ENCODE measurements around the gene TMC7.
A peak's percentile ranks its signal among the peaks of the same experiment; 100 is the strongest.

The TMC7 gene

DNA sequence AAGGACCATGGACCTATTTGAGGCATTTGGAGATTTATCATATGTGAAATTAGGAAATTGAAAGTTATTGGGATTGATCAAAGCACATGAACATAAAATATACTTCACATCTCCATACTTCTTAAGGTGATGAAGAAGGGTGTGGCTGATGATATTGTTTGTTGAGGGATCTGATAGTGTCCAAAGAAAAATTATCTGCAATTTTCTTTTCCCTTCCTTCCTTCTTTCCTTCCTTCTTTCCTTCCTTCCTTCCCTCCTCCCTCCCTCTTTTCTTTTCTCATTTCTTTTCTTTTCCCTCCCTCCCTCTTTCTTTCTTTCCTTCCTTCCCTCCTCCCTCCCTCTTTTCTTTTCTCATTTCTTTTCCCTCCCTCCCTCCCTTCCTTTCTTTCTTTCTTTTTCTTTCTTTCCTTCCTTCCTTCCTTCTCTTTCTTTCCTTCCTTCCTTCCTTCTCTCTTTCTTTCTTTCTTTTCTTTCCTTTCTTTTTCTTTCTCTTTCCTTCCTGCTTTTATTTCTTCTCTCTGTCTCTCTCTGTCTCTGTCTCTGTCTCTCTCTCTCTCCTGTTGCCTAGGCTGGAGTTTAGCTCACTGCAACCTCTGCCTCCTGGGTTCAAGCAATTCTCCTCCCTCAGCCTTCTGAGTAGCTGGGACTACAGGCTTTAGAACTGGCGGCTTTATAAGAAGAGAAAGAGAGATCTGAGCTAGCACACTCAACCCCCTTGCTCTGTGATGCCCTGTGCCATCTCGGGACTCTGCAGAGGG is 109.1 kb downstream of the TMC7 start:
- no peak for TF ChIP-seq YY1 (IDR thresholded peaks at IDR 0.05; ENCODE audit: insufficient read depth, insufficient read length)
- TF ChIP-seq ZNF274 (IDR thresholded peaks at IDR 0.05; ENCODE audit: low read depth, low read length) = no peak
- no peaks in the 10 kb centered on the region for H3K27me3 ChIP-seq (ENCODE audit: insufficient read depth, insufficient read length)
- no peaks in the 10 kb centered on the region for H3K36me3 ChIP-seq (ENCODE audit: insufficient read depth, insufficient read length, low read length)

DNA sequence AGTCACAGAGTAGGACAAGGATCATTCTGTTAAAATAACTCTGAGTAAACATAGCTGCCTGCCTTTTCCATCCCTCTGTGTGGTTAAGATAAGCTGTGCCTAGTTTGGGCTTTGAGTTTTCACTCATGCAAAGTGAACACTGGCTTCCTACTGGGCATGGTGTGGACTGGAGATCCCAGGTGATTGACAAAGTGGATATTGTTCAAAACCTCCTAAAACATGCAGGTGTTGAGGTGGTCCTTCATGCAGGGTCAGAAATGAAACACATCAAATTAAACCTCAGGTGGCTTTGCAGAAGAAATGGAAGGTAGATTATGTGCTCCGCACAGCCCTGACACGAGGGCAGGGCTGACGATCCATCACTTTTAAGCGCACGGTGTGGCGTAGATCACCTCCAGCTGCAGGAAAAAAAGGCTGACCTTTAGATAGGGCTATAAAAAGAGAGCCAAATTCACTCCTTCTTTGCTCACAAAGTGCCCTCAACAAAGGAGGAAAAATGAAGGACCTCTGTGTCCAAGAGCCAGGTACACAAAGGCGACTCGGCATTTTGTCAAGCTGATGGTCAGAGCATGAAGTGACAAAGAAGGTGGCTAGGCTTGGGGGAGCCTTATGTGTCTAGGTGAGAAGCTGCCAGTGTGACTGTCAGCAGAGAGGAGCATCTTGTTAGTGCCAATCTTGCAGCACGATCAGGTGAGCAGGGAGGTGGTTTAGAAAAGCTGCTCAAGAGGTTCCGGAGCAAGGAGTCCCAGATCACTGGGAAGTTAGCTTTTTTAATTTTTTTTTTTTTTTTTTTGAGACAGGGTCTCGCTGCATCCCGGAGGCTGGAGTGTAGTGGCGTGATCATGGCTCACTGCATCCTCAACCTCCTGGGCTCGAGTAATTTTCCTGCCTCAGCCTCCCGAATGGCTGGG is 110.2 kb downstream of the TMC7 start:
- no peak for TF ChIP-seq YY1 (IDR thresholded peaks at IDR 0.05; ENCODE audit: insufficient read depth, insufficient read length)
- no peak for TF ChIP-seq SUZ12 (IDR thresholded peaks at IDR 0.05; ENCODE audit: extremely low read depth, insufficient read depth, insufficient read length)
- no peak for TF ChIP-seq ZNF274 (IDR thresholded peaks at IDR 0.05; ENCODE audit: low read depth, low read length)
- Histone ChIP-seq H3K4me3 (ENCODE audit: insufficient read length, low read depth) (no peak overlapping the region), H3K9ac (ENCODE audit: insufficient read length, low read depth) (no peak overlapping the region), H3K36me3 (ENCODE audit: insufficient read depth, insufficient read length, low read length) (no peaks in the 10 kb centered on the region), H3K9me3 (ENCODE audit: insufficient read depth, low read length) (peaks cover 11% of the 10 kb centered on the region), H3K27me3 (ENCODE audit: insufficient read depth, insufficient read length) (no peaks in the 10 kb centered on the region), H3K4me1 (ENCODE audit: insufficient read depth, insufficient read length) (peaks cover 4% of the 10 kb centered on the region)
- DNase-seq (ENCODE audit: low read depth, low spot score) = no peak

More for the DNA sequence above, 109.1 kb downstream of the TMC7 start:
- H3K4me1 ChIP-seq (ENCODE audit: insufficient read depth, insufficient read length) = peaks cover 4% of the 10 kb centered on the region
- H3K4me3 ChIP-seq (ENCODE audit: insufficient read length, low read depth) = no peak overlapping the region
- peaks cover 4% of the 10 kb centered on the region for H3K9me3 ChIP-seq (ENCODE audit: insufficient read depth, low read length)
- DNase-seq (ENCODE audit: low read depth, low spot score) = no peak
- H3K9ac ChIP-seq (ENCODE audit: insufficient read length, low read depth) = no peak overlapping the region

DNA sequence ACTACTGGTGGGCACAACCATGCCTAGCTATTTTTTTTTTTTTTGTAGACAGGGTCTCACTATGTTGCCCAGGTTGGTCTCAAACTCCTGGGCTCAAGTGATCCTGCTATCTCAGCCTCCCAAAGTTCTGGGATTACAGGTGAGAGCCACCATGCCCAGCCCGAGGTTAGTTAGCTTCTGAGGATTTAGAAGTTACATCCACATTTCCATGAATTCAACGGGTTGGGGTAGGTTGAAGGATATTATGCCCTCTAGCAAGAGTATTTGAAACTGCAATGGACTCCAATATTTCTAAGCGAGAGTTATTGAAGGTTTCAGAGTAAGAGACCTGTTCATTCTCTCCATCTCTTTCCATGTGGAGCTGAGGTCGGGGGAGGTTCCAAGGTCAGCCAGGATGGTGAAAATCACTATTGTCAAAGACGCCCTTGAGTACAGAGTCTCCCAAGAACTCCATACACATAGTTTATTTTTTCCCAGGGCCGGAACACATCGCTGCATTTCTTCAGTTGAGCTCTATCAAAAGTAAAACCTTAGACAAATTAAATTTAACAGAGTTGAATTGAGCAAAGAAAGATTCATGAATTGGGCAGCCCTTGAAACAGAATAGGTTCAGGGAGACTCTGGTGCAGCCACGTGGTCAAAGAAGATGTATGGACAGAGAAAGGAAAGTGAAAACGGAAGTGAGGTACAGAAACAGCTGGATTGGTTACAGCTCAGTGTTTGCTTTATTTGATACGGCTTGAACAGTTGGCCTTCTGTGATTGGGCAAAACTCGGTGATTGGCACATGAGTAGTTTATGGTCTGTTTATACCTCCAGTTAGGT is 111.0 kb downstream of the TMC7 start:
- no peaks in the 10 kb centered on the region for H3K27me3 ChIP-seq (ENCODE audit: insufficient read depth, insufficient read length)
- peaks cover 11% of the 10 kb centered on the region for H3K9me3 ChIP-seq (ENCODE audit: insufficient read depth, low read length)
- no peaks in the 10 kb centered on the region for H3K36me3 ChIP-seq (ENCODE audit: insufficient read depth, insufficient read length, low read length)
- no peak for DNase-seq (ENCODE audit: low read depth, low spot score)
- H3K9ac ChIP-seq (ENCODE audit: insufficient read length, low read depth) = no peak overlapping the region
- H3K4me1 ChIP-seq (ENCODE audit: insufficient read depth, insufficient read length) = peaks cover 4% of the 10 kb centered on the region
- TF ChIP-seq SUZ12 (IDR thresholded peaks at IDR 0.05; ENCODE audit: extremely low read depth, insufficient read depth, insufficient read length) = no peak
- no peak for TF ChIP-seq ZNF274 (IDR thresholded peaks at IDR 0.05; ENCODE audit: low read depth, low read length)
- no peak for TF ChIP-seq YY1 (IDR thresholded peaks at IDR 0.05; ENCODE audit: insufficient read depth, insufficient read length)
- no peak overlapping the region for H3K4me3 ChIP-seq (ENCODE audit: insufficient read length, low read depth)

DNA sequence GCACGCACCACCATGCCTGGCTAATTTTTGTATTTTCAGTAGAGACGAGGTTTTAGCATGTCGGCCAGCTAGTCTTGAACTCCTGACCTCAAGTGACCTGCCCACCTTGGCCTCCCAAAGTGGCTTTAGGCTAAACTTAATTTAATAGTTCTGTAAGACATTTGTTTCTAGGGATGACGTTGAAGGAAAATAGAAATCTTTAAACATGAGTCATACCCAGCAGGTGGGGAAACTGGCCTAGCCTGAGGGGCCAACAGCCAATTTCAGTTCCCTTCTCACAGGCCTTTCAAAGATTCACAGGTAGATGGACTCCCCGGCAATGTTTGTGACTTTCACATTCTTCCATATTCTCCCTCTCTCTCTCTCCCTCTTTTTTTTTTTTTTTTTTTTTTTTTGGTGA is 111.9 kb downstream of the TMC7 start:
- H3K4me3 ChIP-seq (ENCODE audit: insufficient read length, low read depth) = no peak overlapping the region
- H3K27me3 ChIP-seq (ENCODE audit: insufficient read depth, insufficient read length) = no peaks in the 10 kb centered on the region
- peaks cover 16% of the 10 kb centered on the region for H3K9me3 ChIP-seq (ENCODE audit: insufficient read depth, low read length)
- peaks cover 4% of the 10 kb centered on the region for H3K4me1 ChIP-seq (ENCODE audit: insufficient read depth, insufficient read length)
- no peak overlapping the region for H3K9ac ChIP-seq (ENCODE audit: insufficient read length, low read depth)
- H3K36me3 ChIP-seq (ENCODE audit: insufficient read depth, insufficient read length, low read length) = no peaks in the 10 kb centered on the region
- no peak for TF ChIP-seq SUZ12 (IDR thresholded peaks at IDR 0.05; ENCODE audit: extremely low read depth, insufficient read depth, insufficient read length)
- no peak for TF ChIP-seq YY1 (IDR thresholded peaks at IDR 0.05; ENCODE audit: insufficient read depth, insufficient read length)
- no peak for TF ChIP-seq ZNF274 (IDR thresholded peaks at IDR 0.05; ENCODE audit: low read depth, low read length)
- peak; percentile 66 for DNase-seq (ENCODE audit: low read depth, low spot score)

DNA sequence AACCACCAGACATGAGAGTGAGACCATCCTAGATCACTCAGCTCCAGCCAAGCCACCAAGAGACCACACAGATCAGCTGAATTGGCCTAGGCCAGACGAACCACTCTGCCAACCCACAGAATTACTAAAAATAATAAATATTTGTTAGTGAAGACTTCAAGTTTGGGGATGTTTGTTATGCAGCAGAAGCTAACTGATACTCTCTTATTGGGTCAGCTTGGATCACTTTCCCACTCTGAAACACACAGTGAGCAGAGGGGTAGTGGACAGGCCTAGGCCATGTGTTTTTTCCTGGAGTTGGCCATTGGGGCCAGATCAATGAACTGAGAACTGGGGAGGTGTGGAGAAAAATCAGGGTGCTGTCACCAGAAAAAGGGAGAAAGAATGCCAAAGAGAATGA is 114.4 kb downstream of the TMC7 start:
- Histone ChIP-seq H3K4me1 (ENCODE audit: insufficient read depth, insufficient read length) (peaks cover 4% of the 10 kb centered on the region), H3K9me3 (ENCODE audit: insufficient read depth, low read length) (peaks cover 16% of the 10 kb centered on the region), H3K27me3 (ENCODE audit: insufficient read depth, insufficient read length) (no peaks in the 10 kb centered on the region), H3K36me3 (ENCODE audit: insufficient read depth, insufficient read length, low read length) (no peaks in the 10 kb centered on the region), H3K9ac (ENCODE audit: insufficient read length, low read depth) (no peak overlapping the region), H3K4me3 (ENCODE audit: insufficient read length, low read depth) (no peak overlapping the region)
- no peak for DNase-seq (ENCODE audit: low read depth, low spot score)
- TF ChIP-seq ZNF274 (IDR thresholded peaks at IDR 0.05; ENCODE audit: low read depth, low read length) (no peak), YY1 (IDR thresholded peaks at IDR 0.05; ENCODE audit: insufficient read depth, insufficient read length) (no peak), SUZ12 (IDR thresholded peaks at IDR 0.05; ENCODE audit: extremely low read depth, insufficient read depth, insufficient read length) (no peak)

DNA sequence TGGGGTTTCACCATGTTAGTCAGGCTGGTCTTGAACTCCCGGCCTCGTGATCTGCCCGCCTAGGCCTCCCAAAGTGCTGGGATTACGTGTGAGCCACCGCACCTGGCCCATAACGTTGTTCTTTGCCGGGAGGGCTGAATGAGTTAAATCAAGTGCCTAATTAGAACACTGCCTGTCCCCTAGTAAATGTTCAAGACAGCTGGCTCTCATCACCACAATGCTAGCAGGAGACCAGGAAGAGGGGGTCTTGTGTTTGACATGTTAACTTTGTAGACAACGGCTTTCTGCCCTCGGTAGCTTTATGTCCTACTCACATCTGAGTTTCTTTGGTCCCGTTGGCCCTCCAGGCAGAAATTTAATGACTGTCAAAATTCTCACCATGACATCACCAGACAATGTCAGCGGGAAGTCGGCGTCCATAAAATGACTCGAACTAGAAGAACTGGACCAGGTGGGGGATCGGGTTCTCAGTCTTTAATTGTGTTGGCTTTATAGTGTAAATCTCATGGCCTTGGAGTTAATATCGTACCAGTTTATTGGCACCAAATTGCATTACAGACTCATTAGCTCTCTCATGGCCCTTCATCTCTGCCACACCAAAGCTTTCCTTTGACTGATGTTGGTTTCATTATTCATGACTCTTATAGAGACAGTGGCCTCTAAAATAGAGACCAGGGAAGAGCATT is 118.6 kb downstream of the TMC7 start:
- no peak for DNase-seq (ENCODE audit: low read depth, low spot score)
- Histone ChIP-seq H3K4me1 (ENCODE audit: insufficient read depth, insufficient read length) (peaks cover 11% of the 10 kb centered on the region), H3K27me3 (ENCODE audit: insufficient read depth, insufficient read length) (no peaks in the 10 kb centered on the region), H3K9me3 (ENCODE audit: insufficient read depth, low read length) (peaks cover 16% of the 10 kb centered on the region), H3K36me3 (ENCODE audit: insufficient read depth, insufficient read length, low read length) (no peaks in the 10 kb centered on the region), H3K9ac (ENCODE audit: insufficient read length, low read depth) (no peak overlapping the region), H3K4me3 (ENCODE audit: insufficient read length, low read depth) (no peak overlapping the region)
- TF ChIP-seq YY1 (IDR thresholded peaks at IDR 0.05; ENCODE audit: insufficient read depth, insufficient read length) (no peak), ZNF274 (IDR thresholded peaks at IDR 0.05; ENCODE audit: low read depth, low read length) (no peak), SUZ12 (IDR thresholded peaks at IDR 0.05; ENCODE audit: extremely low read depth, insufficient read depth, insufficient read length) (no peak)
